Chondrocyte (in vitro differentiated cells): Measurements from ENCODE around the gene MED12. TPM values are rescaled to one million over a fixed set of nuclear protein-coding genes. Genes with fewer than 3 reads are reported as not detected.
A peak's percentile ranks its signal among the peaks of the same experiment; 100 is the strongest.

ENCODE experiments used
- DNase-seq: peaks from one replicate; pipeline ENCODE4 v3.0.0; 2021; ENCODE audit warnings: mixed read lengths, low spot score
- H3K27ac Mint-ChIP-seq: one replicate; pipeline ENCODE4 v1.8.0; 2021; ENCODE audit warnings: mild to moderate bottlenecking, moderate library complexity, mixed read lengths; ENCODE audit not compliant: unreplicated experiment
- H3K27me3 Mint-ChIP-seq: 2 replicates; pipeline ENCODE4 v1.8.0; 2021; ENCODE audit warnings: low read depth, mixed read lengths
- H3K36me3 Mint-ChIP-seq: 2 replicates; pipeline ENCODE4 v1.8.0; 2021; ENCODE audit warnings: low read depth, mixed read lengths
- H3K4me1 Mint-ChIP-seq: 2 replicates; pipeline ENCODE4 v1.8.0; 2021; ENCODE audit warnings: low read depth, mild to moderate bottlenecking, mixed read lengths
- H3K4me3 Mint-ChIP-seq: one replicate; pipeline ENCODE4 v1.8.0; 2021; ENCODE audit warnings: mild to moderate bottlenecking, moderate library complexity, mixed read lengths; ENCODE audit not compliant: unreplicated experiment
- H3K9me3 Mint-ChIP-seq: 2 replicates; pipeline ENCODE4 v1.8.0; 2021; ENCODE audit warnings: low read depth, mixed read lengths
- CTCF ChIP-seq: fragments of 200-600 bp; sonication (generic); IDR thresholded peaks from 2 replicates; pipeline ENCODE4 v1.5.0; 2021; ENCODE audit warnings: antibody characterized with exemption, mild to moderate bottlenecking, moderate library complexity
- total RNA-seq: library from RNA; stranded (reverse); gene quantifications from 3 replicates; pipeline ENCODE4 v1.2.1, GENCODE V29; 2021

MED12 gene
- total RNA-seq, 1 donor from 2014 or later: 33.4 TPM

- H3K27ac Mint-ChIP-seq: peak overlapping the region; percentile 22
- no peaks in the 10 kb centered on the region for H3K27me3 Mint-ChIP-seq
- no peaks in the 10 kb centered on the region for H3K9me3 Mint-ChIP-seq
Measured at GRCh38 chrX:71107762-71108360, 10.5 kb upstream of the MED12 start.

GRCh38 chrX:71109051-71109450 is 9.3 kb upstream of the MED12 start:
- Mint-ChIP-seq H3K9me3 (no peaks in the 10 kb centered on the region), H3K4me1 (peaks cover 2% of the 10 kb centered on the region), H3K27ac (no peak overlapping the region), H3K36me3 (no peaks in the 10 kb centered on the region), H3K4me3 (no peak overlapping the region), H3K27me3 (no peaks in the 10 kb centered on the region)
- no peak for TF ChIP-seq CTCF
- DNase-seq: no peak

More at GRCh38 chrX:71107762-71108360, 10.5 kb upstream of the MED12 start:
- TF ChIP-seq CTCF: no peak
- Mint-ChIP-seq H3K4me3 (no peak overlapping the region), H3K36me3 (no peaks in the 10 kb centered on the region), H3K4me1 (peaks cover 6% of the 10 kb centered on the region)
- DNase-seq: no peak

GRCh38 chrX:71111141-71111843 is 7.1 kb upstream of the MED12 start, which contains the start of gene IL2RG:
Gene IL2RG, minus strand, starts transcription at chrX:71111577. Its CDS starts 38 bp downstream, at chrX:71111539.
- Mint-ChIP-seq H3K27me3 (no peaks in the 10 kb centered on the region), H3K27ac (no peak within 1 kb of the TSS), H3K36me3 (no peaks in the 10 kb centered on the region), H3K9me3 (no peaks in the 10 kb centered on the region), H3K4me1 (no peaks in the 10 kb centered on the region), H3K4me3 (no peak within 1 kb of the TSS)
- no peak for TF ChIP-seq CTCF
- no peak for DNase-seq

- Mint-ChIP-seq H3K9me3 (no peaks in the 10 kb centered on the region), H3K4me3 (no peak overlapping the region), H3K36me3 (no peaks in the 10 kb centered on the region), H3K4me1 (no peaks in the 10 kb centered on the region), H3K27me3 (no peaks in the 10 kb centered on the region), H3K27ac (no peak overlapping the region)
- no peak for TF ChIP-seq CTCF
- DNase-seq: no peak
Measured at GRCh38 chrX:71111921-71112431, 6.4 kb upstream of the MED12 start.

- DNase-seq: no peak
- Mint-ChIP-seq H3K27me3 (no peaks in the 10 kb centered on the region), H3K27ac (no peak overlapping the region), H3K4me3 (no peak overlapping the region), H3K36me3 (peaks cover 2% of the 10 kb centered on the region), H3K4me1 (peaks cover 8% of the 10 kb centered on the region), H3K9me3 (peaks cover 5% of the 10 kb centered on the region)
- TF ChIP-seq CTCF: no peak
Measured at GRCh38 chrX:71117358-71117757, 1.0 kb upstream of the MED12 start.
